SU-DHL-6 (cell line): ENCODE measurements around the gene HIVEP2.

Experiments used
- H2AFZ ChIP-seq: fragments of 200-600 bp; sonication (generic); 2 replicates; pipeline ENCODE4 v1.6.1; 2014; ENCODE audit warnings: low read depth, mild to moderate bottlenecking, moderate library complexity, mixed read lengths, antibody characterized with exemption, low read length; ENCODE audit not compliant: severe bottlenecking
- H3F3A ChIP-seq: fragments of 200-600 bp; shearing (Covaris generic); 2 replicates; pipeline ENCODE4 v1.6.0; 2016; ENCODE audit warnings: antibody characterized with exemption, mild to moderate bottlenecking; ENCODE audit not compliant: insufficient read depth
- H3K27ac ChIP-seq: fragments of 200-600 bp; sonication (generic); 2 replicates; pipeline ENCODE4 v1.5.1; 2016; ENCODE audit warnings: low read depth, mild to moderate bottlenecking, low read length, moderate library complexity, mixed read lengths
- H3K27me3 ChIP-seq: fragments of 200-600 bp; sonication (generic), shearing (Covaris generic); 2 replicates; pipeline ENCODE4 v1.6.0; 2014; ENCODE audit warnings: mild to moderate bottlenecking, low read length
- H3K36me3 ChIP-seq: fragments of 200-600 bp; sonication (generic); 2 replicates; pipeline ENCODE4 v1.6.1; 2014; ENCODE audit warnings: mild to moderate bottlenecking, low read length, mixed read lengths
- H3K4me2 ChIP-seq: fragments of 300-600, 200-600 bp; shearing (Covaris generic), sonication (generic); 2 replicates; pipeline ENCODE4 v1.6.0; 2014; ENCODE audit warnings: low read length, low read depth, mild to moderate bottlenecking; ENCODE audit not compliant: poor library complexity, severe bottlenecking
- H3K4me3 ChIP-seq: fragments of 200-600 bp; sonication (generic); 2 replicates; pipeline ENCODE4 v1.5.1; 2014; ENCODE audit warnings: antibody characterized with exemption, low read length, mild to moderate bottlenecking, mixed read lengths; ENCODE audit not compliant: insufficient read depth, poor library complexity, severe bottlenecking
- H3K79me2 ChIP-seq: fragments of 200-600 bp; sonication (generic); 2 replicates; pipeline ENCODE4 v1.6.1; 2014; ENCODE audit warnings: mild to moderate bottlenecking, low read length, moderate library complexity; ENCODE audit not compliant: insufficient read depth
- H3K9ac ChIP-seq: fragments of 200-600 bp; sonication (generic); 2 replicates; pipeline ENCODE4 v1.7.0; 2014; ENCODE audit warnings: mild to moderate bottlenecking, low read length
- H3K9me2 ChIP-seq: fragments of 200-600 bp; sonication (generic); replicated peaks from 2 replicates; pipeline ENCODE4 v1.6.1; 2014; ENCODE audit warnings: low read length; ENCODE audit not compliant: insufficient read depth
- H3K9me3 ChIP-seq: fragments of 200-600 bp; sonication (generic); 2 replicates; pipeline ENCODE4 v1.6.1; 2014; ENCODE audit warnings: low read length, mixed read lengths; ENCODE audit not compliant: insufficient read depth
- H4K20me1 ChIP-seq: fragments of 200-600 bp; sonication (generic); 2 replicates; pipeline ENCODE4 v1.6.1; 2014; ENCODE audit warnings: low read depth, mild to moderate bottlenecking, antibody characterized with exemption, low read length, moderate library complexity, mixed read lengths
- EZH2phosphoT487 ChIP-seq: fragments of 200-600 bp; sonication (generic), shearing (Covaris generic); conservative IDR thresholded peaks from 2 replicates; pipeline ENCODE4 v1.6.1; 2018; ENCODE audit warnings: mild to moderate bottlenecking, antibody characterized with exemption, low read length, moderate library complexity, mixed read lengths
- TF ChIP-seq, protein P1 (sequence below): fragments of 200-600 bp; sonication (generic); IDR thresholded peaks from one replicate; pipeline ENCODE4 v1.5.1; 2017; ENCODE audit warnings: antibody characterized with exemption, mild to moderate bottlenecking, low read length, moderate library complexity; ENCODE audit not compliant: insufficient read depth, poor library complexity, severe bottlenecking

The HIVEP2 gene

DNA sequence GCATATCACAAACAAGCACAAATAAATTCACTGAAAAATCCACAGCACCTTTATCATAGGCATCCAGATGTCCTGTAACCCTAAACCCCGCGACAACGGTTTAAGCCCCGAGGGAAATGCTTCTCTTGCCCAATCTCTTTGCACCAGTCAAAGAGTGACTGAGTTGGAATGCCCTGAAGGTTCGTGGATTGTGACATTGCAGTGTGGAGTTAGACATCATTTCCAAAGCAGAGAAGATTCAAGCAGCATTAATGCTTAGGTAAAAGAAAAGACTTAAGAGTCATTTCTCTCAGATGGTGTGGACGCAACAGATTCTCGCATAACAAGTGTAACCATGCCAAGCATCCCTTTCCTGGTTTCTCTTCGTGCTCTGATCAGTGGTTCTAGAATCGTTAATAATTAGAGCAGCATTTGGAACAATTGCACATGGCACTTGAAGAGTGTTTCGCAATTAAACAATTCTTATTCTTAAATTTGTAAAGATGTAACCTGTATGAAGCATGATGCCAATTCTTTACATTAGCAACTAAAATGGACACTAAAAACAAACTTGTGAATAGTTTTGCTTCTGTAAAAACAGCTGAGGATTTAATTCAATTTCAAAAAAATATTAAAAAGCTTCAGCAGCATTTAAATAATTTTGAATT, 121.6 kb downstream of the HIVEP2 start:
- Histone ChIP-seq H3K4me3 (no peak overlapping the region), H3F3A (no peaks in the 10 kb centered on the region), H3K4me2 (no peak overlapping the region), H3K27ac (no peak overlapping the region), H4K20me1 (no peaks in the 10 kb centered on the region), H3K36me3 (no peaks in the 10 kb centered on the region), H2AFZ (no peak overlapping the region), H3K9me3 (no peaks in the 10 kb centered on the region), H3K9ac (no peak overlapping the region), H3K9me2 (no peaks in the 10 kb centered on the region), H3K79me2 (no peaks in the 10 kb centered on the region), H3K27me3 (no peaks in the 10 kb centered on the region)
- TF ChIP-seq, protein P1, sequence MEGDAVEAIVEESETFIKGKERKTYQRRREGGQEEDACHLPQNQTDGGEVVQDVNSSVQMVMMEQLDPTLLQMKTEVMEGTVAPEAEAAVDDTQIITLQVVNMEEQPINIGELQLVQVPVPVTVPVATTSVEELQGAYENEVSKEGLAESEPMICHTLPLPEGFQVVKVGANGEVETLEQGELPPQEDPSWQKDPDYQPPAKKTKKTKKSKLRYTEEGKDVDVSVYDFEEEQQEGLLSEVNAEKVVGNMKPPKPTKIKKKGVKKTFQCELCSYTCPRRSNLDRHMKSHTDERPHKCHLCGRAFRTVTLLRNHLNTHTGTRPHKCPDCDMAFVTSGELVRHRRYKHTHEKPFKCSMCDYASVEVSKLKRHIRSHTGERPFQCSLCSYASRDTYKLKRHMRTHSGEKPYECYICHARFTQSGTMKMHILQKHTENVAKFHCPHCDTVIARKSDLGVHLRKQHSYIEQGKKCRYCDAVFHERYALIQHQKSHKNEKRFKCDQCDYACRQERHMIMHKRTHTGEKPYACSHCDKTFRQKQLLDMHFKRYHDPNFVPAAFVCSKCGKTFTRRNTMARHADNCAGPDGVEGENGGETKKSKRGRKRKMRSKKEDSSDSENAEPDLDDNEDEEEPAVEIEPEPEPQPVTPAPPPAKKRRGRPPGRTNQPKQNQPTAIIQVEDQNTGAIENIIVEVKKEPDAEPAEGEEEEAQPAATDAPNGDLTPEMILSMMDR: peak; percentile 10
- TF ChIP-seq EZH2phosphoT487: no peak

DNA sequence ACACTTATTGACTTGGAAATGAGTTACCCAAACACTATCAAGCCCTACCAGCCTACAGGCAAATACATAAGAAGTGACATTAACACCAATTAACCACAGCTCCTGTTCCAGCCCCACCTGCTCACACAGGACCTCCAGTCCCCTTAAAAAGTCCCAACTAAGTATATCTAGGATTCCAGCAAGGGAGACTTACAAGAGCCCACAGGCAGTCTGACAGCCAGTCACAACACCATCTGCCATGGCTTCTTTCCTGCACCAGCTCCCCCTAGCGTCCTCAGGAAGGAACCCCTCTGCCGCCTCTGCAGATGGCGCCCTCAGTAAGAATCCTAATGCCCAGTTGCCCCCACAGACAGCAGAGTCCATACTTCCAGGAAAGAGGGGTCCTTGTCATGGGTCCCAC, 122.1 kb downstream of the HIVEP2 start:
- no peaks in the 10 kb centered on the region for H3K36me3 ChIP-seq
- H3K9me3 ChIP-seq: no peaks in the 10 kb centered on the region
- no peak overlapping the region for H3K27ac ChIP-seq
- no peak overlapping the region for H3K9ac ChIP-seq
- no peaks in the 10 kb centered on the region for H3F3A ChIP-seq
- no peaks in the 10 kb centered on the region for H3K79me2 ChIP-seq
- H3K4me2 ChIP-seq: no peak overlapping the region
- no peaks in the 10 kb centered on the region for H3K27me3 ChIP-seq
- no peaks in the 10 kb centered on the region for H4K20me1 ChIP-seq
- H2AFZ ChIP-seq: no peak overlapping the region
- H3K9me2 ChIP-seq: no peaks in the 10 kb centered on the region
- TF ChIP-seq, protein P1: peak; percentile 51
- no peak for TF ChIP-seq EZH2phosphoT487
- H3K4me3 ChIP-seq: no peak overlapping the region

DNA sequence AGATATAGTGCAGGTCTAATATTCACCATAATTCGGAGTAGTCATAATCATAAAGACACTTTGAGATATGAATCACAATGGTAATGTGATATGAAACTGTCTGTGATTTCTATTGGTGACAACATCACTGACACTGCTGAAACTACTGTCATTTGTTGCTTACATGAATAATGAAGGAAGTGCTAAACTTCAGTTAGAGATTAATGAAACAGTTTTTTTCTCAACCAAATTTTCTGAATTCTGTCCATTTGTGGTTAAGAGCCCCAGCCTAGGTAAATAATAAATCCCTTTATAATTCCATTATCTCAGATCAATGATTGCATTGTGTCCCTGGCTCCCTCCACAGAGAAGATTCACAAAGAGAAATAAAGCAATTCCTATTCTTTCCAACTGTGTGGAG, 122.6 kb downstream of the HIVEP2 start:
- H3K9ac ChIP-seq: no peak overlapping the region
- no peak overlapping the region for H3K4me3 ChIP-seq
- H3K4me2 ChIP-seq: no peak overlapping the region
- H4K20me1 ChIP-seq: no peaks in the 10 kb centered on the region
- no peaks in the 10 kb centered on the region for H3F3A ChIP-seq
- H3K27ac ChIP-seq: no peak overlapping the region
- H2AFZ ChIP-seq: no peak overlapping the region
- TF ChIP-seq, protein P1: no peak
- no peaks in the 10 kb centered on the region for H3K79me2 ChIP-seq
- no peaks in the 10 kb centered on the region for H3K9me2 ChIP-seq
- H3K36me3 ChIP-seq: no peaks in the 10 kb centered on the region
- H3K9me3 ChIP-seq: no peaks in the 10 kb centered on the region
- no peaks in the 10 kb centered on the region for H3K27me3 ChIP-seq

DNA sequence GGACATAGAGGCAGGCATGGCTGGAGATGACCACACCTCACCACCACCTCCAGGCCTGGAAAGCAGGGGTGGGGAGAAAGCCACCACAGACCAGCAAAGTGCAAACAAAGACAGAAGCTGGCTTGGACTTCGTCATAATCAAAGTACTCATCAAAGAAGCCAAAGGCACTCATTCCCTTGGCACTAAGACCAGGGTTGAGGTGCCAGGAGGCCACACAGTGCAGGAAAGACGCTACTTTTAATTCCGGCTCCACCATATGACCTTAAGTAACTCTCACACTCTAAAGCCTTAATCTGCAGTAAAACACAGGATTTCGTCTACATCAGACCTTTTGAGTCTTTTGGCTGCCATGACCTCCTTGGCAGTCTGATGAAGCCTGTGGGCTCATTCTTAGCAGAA, 123.1 kb downstream of the HIVEP2 start:
- H3K4me3 ChIP-seq: no peak overlapping the region
- no peak overlapping the region for H3K4me2 ChIP-seq
- no peak overlapping the region for H3K27ac ChIP-seq
- no peaks in the 10 kb centered on the region for H3K9me3 ChIP-seq
- H2AFZ ChIP-seq: no peak overlapping the region
- H3K36me3 ChIP-seq: no peaks in the 10 kb centered on the region
- H3K27me3 ChIP-seq: no peaks in the 10 kb centered on the region
- H3K79me2 ChIP-seq: no peaks in the 10 kb centered on the region
- no peaks in the 10 kb centered on the region for H3K9me2 ChIP-seq
- no peaks in the 10 kb centered on the region for H3F3A ChIP-seq
- no peak for TF ChIP-seq EZH2phosphoT487
- TF ChIP-seq, protein P1: no peak
- no peaks in the 10 kb centered on the region for H4K20me1 ChIP-seq
- no peak overlapping the region for H3K9ac ChIP-seq
